Gastrocnemius medialis (tissue), 4 donors: ENCODE measurements around the gene IRF6. TPM values are rescaled to one million over a fixed set of nuclear protein-coding genes. Genes with fewer than 3 reads are reported as not detected.

Experiments used
- ATAC-seq, 2 donors: fragments of 150-250 bp; one replicate each; pipeline ENCODE4 v1.9.1; 2016
- DNase-seq, 2 donors: peaks; one replicate each; pipeline ENCODE4 v3.0.0-alpha.2; 2019
- H3K27ac ChIP-seq, 4 donors: fragments of 200-600 bp; sonication (generic); 1 replicate in 1 of 4; 2 replicates in 3 of 4; pipeline ENCODE4 v1.5.1; 2016 to 2018; ENCODE audit warnings: mild to moderate bottlenecking in 2 of 4, moderate library complexity in 1 of 4
- H3K27me3 ChIP-seq, 3 donors: fragments of 200-600 bp; sonication (generic) in 2 of 3; 1 replicate in 1 of 3; 2 replicates in 2 of 3; pipeline versions ENCODE4 v1.5.1 to v1.6.0; 2016 to 2019; ENCODE audit warnings: mild to moderate bottlenecking in 1 of 3, moderate library complexity in 1 of 3
- H3K36me3 ChIP-seq, 2 donors: fragments of 200-600 bp; sonication (generic) in 1 of 2; one replicate each; pipeline ENCODE4 v1.5.1; 2017 to 2018
- H3K4me1 ChIP-seq, 2 donors: fragments of 200-600 bp; sonication (generic) in 1 of 2; one replicate each; pipeline ENCODE4 v1.5.1; 2016 to 2017; ENCODE audit warnings: mild to moderate bottlenecking in 2 of 2
- H3K4me3 ChIP-seq, 4 donors: fragments of 200-600 bp; sonication (generic) in 3 of 4; 1 replicate in 1 of 4; 2 replicates in 3 of 4; pipeline ENCODE4 v1.5.1; 2016 to 2019; ENCODE audit warnings: mild to moderate bottlenecking in 2 of 4
- H3K9me3 ChIP-seq, 3 donors: fragments of 200-600 bp; sonication (generic) in 2 of 3; 1 replicate in 1 of 3; 2 replicates in 2 of 3; pipeline ENCODE4 v1.5.1; 2016 to 2019
- POLR2A ChIP-seq, 2 donors: fragments of 450-650 bp; IDR thresholded peaks; one replicate each; pipeline ENCODE4 v1.6.1; 2017; ENCODE audit warnings: antibody characterized with exemption in 2 of 2, mild to moderate bottlenecking in 2 of 2, moderate library complexity in 2 of 2
- in situ Hi-C, 4 donors: fragments of 200-750 bp; cut with MboI; loops; one replicate each; pipeline versions ENCODE4 v1.15.0 to v1.8.0; 2017; ENCODE audit warnings: low sequenced_read_pairs in 4 of 4
- intact Hi-C: fragments of 100-400 bp; cut with DNase I; formaldehyde crosslinking; loops from one replicate; pipeline ENCODE4 v1.15.1; 2023; ENCODE audit warnings: low total_unique reads
- total RNA-seq, 4 donors: library from RNA; depleted of rRNA; stranded (reverse); fragments of >200 nt; gene quantifications; one replicate each; pipeline versions ENCODE4 v1.1.0 to v1.2.3, GENCODE V29; 2016
- TF ChIP-seq, protein P1 (sequence below), 5 experiments: fragments of 450-650 bp in 3 of 5; fragments of 200-600 bp in 2 of 5; sonication (generic) in 2 of 5; IDR thresholded peaks in 4 of 5; conservative IDR thresholded peaks in 1 of 5; 1 replicate in 4 of 5; 2 replicates in 1 of 5; pipeline ENCODE4 v1.5.1; 2016 to 2019; ENCODE audit warnings: antibody characterized with exemption in 5 of 5, mild to moderate bottlenecking in 3 of 5, moderate library complexity in 3 of 5

IRF6 gene
- total RNA-seq, 4 donors from 2014 or later, result 0.31 to 1.7 (median 0.49) TPM

DNA sequence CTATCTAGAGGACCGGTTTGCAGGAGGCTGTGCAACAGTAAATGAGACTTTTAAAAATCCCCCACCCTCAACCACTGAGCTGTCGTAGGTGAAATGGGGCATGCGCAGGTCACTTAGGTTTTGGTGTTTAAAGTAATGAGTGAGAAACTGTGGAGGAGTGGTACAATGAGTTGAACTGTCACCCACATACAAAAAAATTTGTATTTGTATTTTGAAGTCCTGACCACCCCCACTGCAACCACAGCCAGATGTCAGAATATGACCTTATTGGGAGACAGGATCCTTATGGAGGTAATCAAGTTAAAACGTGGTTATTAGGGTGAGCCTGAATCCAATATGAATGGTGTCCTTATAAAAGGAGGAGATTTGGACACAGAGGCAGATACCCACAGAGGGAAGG, 1.6 kb upstream of the IRF6 start:
- no peak for ATAC-seq
- in situ Hi-C loops (no loop called here), intact Hi-C loops (no loop called here)
- Histone ChIP-seq H3K27me3 (peaks cover 10 to 11% (median 11%) of the 10 kb centered on the region in 3 donors), H3K27ac (no peak overlapping the region), H3K36me3 (no peaks in the 10 kb centered on the region), H3K4me1 (no peaks in the 10 kb centered on the region), H3K9me3 (no peaks in the 10 kb centered on the region), H3K4me3 (no peak overlapping the region)
- TF ChIP-seq, protein P1, sequence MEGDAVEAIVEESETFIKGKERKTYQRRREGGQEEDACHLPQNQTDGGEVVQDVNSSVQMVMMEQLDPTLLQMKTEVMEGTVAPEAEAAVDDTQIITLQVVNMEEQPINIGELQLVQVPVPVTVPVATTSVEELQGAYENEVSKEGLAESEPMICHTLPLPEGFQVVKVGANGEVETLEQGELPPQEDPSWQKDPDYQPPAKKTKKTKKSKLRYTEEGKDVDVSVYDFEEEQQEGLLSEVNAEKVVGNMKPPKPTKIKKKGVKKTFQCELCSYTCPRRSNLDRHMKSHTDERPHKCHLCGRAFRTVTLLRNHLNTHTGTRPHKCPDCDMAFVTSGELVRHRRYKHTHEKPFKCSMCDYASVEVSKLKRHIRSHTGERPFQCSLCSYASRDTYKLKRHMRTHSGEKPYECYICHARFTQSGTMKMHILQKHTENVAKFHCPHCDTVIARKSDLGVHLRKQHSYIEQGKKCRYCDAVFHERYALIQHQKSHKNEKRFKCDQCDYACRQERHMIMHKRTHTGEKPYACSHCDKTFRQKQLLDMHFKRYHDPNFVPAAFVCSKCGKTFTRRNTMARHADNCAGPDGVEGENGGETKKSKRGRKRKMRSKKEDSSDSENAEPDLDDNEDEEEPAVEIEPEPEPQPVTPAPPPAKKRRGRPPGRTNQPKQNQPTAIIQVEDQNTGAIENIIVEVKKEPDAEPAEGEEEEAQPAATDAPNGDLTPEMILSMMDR (IDR thresholded peaks at IDR 0.05 in 4 of 5, conservative IDR thresholded peaks at IDR 0.05 in 1 of 5), result no peak
- TF ChIP-seq POLR2A (IDR thresholded peaks at IDR 0.05), result no peak
- DNase-seq, result no peak

DNA sequence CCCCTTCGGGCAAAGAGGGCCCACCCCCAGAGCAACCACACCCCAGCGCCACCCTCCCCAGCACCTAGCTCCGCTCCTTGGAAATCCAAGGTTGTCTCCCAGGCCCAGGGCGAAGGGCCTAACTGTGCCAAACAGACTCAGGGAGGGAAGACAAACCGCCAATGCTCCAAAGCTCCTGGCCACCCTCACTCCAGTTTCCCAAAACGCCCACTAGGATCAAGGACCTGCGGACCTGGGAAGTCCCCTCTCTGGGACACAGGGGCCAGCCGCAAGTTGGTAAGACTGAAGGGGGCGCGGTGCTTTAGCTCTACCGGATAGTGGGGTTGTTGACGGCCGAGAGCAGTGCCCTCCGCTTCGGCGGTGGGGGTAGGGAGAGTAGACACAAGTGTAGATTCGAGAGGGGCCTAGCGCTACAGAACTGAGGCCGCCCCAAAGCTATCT, 581 bp downstream of the IRF6 start:
- Histone ChIP-seq H3K27me3 (peaks cover 10 to 11% (median 11%) of the 10 kb centered on the region in 3 donors), H3K9me3 (no peaks in the 10 kb centered on the region), H3K36me3 (no peaks in the 10 kb centered on the region), H3K4me1 (peaks cover 0 to 11% of the 10 kb centered on the region in 2 donors), H3K4me3 (no peak overlapping the region), H3K27ac (no peak overlapping the region)
- DNase-seq (no peak), ATAC-seq (no peak)
- no peak for TF ChIP-seq POLR2A (IDR thresholded peaks at IDR 0.05)
- TF ChIP-seq, protein P1 (IDR thresholded peaks at IDR 0.05 in 4 of 5, conservative IDR thresholded peaks at IDR 0.05 in 1 of 5), result no peak
- in situ Hi-C loops, result no loop called here
- intact Hi-C loops, result no loop called here

DNA sequence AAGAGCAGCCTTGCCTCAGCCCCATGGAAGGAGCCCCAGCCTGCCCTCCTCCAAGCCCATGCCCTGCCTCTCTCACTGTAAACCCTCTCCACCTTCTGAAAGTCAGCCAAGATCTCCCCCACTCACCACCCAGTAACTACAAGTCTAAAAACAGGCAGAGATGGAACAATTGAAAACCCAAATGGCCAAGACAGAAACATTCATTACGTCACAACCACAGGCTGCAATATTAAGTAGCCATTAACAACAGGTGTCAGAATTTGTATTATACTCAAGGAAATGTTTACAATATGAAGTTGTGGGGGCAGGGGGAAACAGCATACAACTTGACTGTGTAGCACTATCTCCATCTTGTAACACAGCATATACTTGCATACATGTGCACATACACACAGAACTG, 2.4 kb downstream of the IRF6 start:
- H3K36me3 ChIP-seq, result no peaks in the 10 kb centered on the region
- intact Hi-C loops, result no loop called here
- no peak overlapping the region for H3K27ac ChIP-seq
- peaks cover 0 to 11% of the 10 kb centered on the region in 2 donors for H3K4me1 ChIP-seq
- H3K4me3 ChIP-seq, result no peak overlapping the region
- no peak for ATAC-seq
- no peak for DNase-seq
- peaks cover 10 to 11% (median 11%) of the 10 kb centered on the region in 3 donors for H3K27me3 ChIP-seq
- in situ Hi-C loops, result no loop called here
- H3K9me3 ChIP-seq, result no peaks in the 10 kb centered on the region
- TF ChIP-seq, protein P1 (IDR thresholded peaks at IDR 0.05 in 4 of 5, conservative IDR thresholded peaks at IDR 0.05 in 1 of 5), result no peak
- TF ChIP-seq POLR2A (IDR thresholded peaks at IDR 0.05), result no peak

DNA sequence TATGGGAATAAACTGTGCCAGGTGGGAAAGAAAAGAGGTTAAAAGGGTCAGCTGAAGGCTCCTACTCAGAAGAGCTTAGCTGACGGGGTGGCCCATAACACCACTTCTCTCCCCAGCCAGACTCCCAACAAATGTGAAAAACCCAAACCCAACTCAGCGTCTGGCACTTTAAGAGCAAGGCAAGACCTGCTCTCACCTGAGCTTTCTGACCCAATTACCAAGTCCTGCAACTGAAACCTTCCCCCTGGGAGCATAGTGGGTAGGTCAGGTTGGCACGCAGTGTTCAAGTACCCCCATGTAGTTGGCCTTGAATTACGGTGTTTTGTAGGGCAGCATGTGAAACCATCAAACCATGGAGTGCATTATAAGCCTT, 3.2 kb downstream of the IRF6 start:
- Histone ChIP-seq H3K27me3 (peaks cover 10 to 11% (median 11%) of the 10 kb centered on the region in 3 donors), H3K4me3 (no peak overlapping the region), H3K27ac (no peak overlapping the region), H3K4me1 (peaks cover 0 to 11% of the 10 kb centered on the region in 2 donors), H3K36me3 (no peaks in the 10 kb centered on the region), H3K9me3 (no peaks in the 10 kb centered on the region)
- no peak for TF ChIP-seq POLR2A (IDR thresholded peaks at IDR 0.05)
- TF ChIP-seq, protein P1 (IDR thresholded peaks at IDR 0.05 in 4 of 5, conservative IDR thresholded peaks at IDR 0.05 in 1 of 5), result no peak
- DNase-seq (no peak), ATAC-seq (no peak)
- intact Hi-C loops (no loop called here), in situ Hi-C loops (no loop called here)
